Smooth muscle cell (in vitro differentiated cells): ENCODE data around the gene TUBE1. TPM values are rescaled to one million over a fixed set of nuclear protein-coding genes. Genes with fewer than 3 reads are reported as not detected.
"Not testable (repeated sequence)": the region's sequence is repeated elsewhere in the genome, so short reads cannot be mapped to it uniquely, and the experiment has no call there.

Source experiments
- DNase-seq: peaks from one replicate; lab custom pipeline; 2025; ENCODE audit not compliant: unreplicated experiment; lab: John Stamatoyannopoulos, UW
- H2AFZ ChIP-seq: fragments of 200-600 bp; sonication (generic); 2 replicates; pipeline ENCODE4 v1.6.0; 2016; ENCODE audit warnings: antibody characterized with exemption, low read depth, mild to moderate bottlenecking
- H3F3A ChIP-seq: fragments of 200-600 bp; sonication (generic); 2 replicates; pipeline ENCODE4 v1.6.0; 2017; ENCODE audit warnings: antibody characterized with exemption, low read depth
- H3K27ac ChIP-seq: fragments of 200-600 bp; sonication (generic); 2 replicates; pipeline ENCODE4 v1.5.1; 2016; ENCODE audit warnings: low read depth, mild to moderate bottlenecking
- H3K27me3 ChIP-seq: fragments of 200-600 bp; sonication (generic); 2 replicates; pipeline ENCODE4 v1.6.1; 2016; ENCODE audit warnings: low read depth, mild to moderate bottlenecking
- H3K36me3 ChIP-seq: fragments of 200-600 bp; sonication (generic); 2 replicates; pipeline ENCODE4 v1.5.1; 2016; ENCODE audit warnings: low read depth
- H3K4me1 ChIP-seq: fragments of 200-600 bp; sonication (generic); 2 replicates; pipeline ENCODE4 v1.5.1; 2016; ENCODE audit warnings: low read depth
- H3K4me2 ChIP-seq: fragments of 200-600 bp; sonication (generic); 2 replicates; pipeline ENCODE4 v1.6.0; 2016; ENCODE audit warnings: mild to moderate bottlenecking
- H3K4me3 ChIP-seq: fragments of 200-600 bp; sonication (generic); 2 replicates; pipeline ENCODE4 v1.5.1; 2016; ENCODE audit warnings: mild to moderate bottlenecking
- H3K79me2 ChIP-seq: fragments of 200-600 bp; sonication (generic); 2 replicates; pipeline ENCODE4 v1.6.0; 2016; ENCODE audit warnings: low read depth, mild to moderate bottlenecking
- H3K9ac ChIP-seq: fragments of 200-600 bp; sonication (generic); 2 replicates; pipeline ENCODE4 v1.6.0; 2016; ENCODE audit warnings: low read depth
- H3K9me3 ChIP-seq: fragments of 200-600 bp; sonication (generic); replicated peaks from 2 replicates; pipeline ENCODE4 v1.5.1; 2016; ENCODE audit warnings: low read depth
- H4K20me1 ChIP-seq: fragments of 200-600 bp; sonication (generic); 2 replicates; pipeline ENCODE4 v1.6.0; 2016; ENCODE audit warnings: low read depth
- WGBS: methylation state at CpG from one replicate; pipeline ENCODE4 v1.1.7; 2016; ENCODE audit warnings: low lambda C conversion rate; 5-methylcytosine and 5-hydroxymethylcytosine counted together
- polyA plus RNA-seq: library from polyadenylated mRNA; unstranded; fragments of >200 nt; fragmentation: Nextera tagmentation; extraction: Ambion mirVana; gene quantifications from 2 replicates; pipeline ENCODE4 v1.2.1, GENCODE V29; 2016
- total RNA-seq: library from RNA; depleted of rRNA; stranded (reverse); fragments of >200 nt; gene quantifications from 2 replicates; pipeline ENCODE4 v1.2.3, GENCODE V29; 2014
- TF ChIP-seq, protein P1 (sequence below): fragments of 200-600 bp; sonication (generic); IDR thresholded peaks from 2 replicates; pipeline ENCODE4 v1.5.1; 2017; ENCODE audit warnings: borderline replicate concordance, mild to moderate bottlenecking, antibody characterized with exemption; ENCODE audit not compliant: insufficient read depth, poor library complexity, severe bottlenecking

TUBE1 gene
- total and polyA plus RNA-seq, 2 experiments from 2014 or later, result 9.9 to 11.6 TPM

DNA sequence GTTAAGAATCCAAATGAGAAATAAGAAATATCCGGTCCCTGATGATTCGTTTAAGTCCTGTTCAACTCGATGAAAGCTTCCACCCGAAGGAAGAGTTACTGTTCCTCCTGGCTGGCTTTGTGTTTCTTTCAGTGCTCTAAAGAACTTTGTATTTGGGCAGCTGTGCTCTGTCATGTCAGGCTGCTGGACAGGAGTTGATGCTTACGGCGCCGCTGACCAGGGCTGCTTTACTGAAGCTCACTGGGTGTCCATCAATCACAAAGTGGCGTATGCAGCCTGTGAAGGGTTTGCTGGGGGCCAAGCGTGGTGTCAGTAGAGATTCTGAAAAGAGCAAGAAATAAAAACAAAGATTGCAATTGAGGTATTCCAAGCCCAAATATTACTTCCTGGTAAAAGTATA is 22.0 kb upstream of the TUBE1 start:
- DNase-seq, result no peak
- Histone ChIP-seq H3K4me2 (no peak overlapping the region), H3K4me3 (no peak overlapping the region), H3K27me3 (no peaks in the 10 kb centered on the region), H3K9ac (no peak overlapping the region), H3K27ac (no peak overlapping the region), H3K4me1 (no peaks in the 10 kb centered on the region), H3F3A (no peaks in the 10 kb centered on the region), H3K9me3 (no peaks in the 10 kb centered on the region), H3K36me3 (no peaks in the 10 kb centered on the region), H2AFZ (no peak overlapping the region), H3K79me2 (no peaks in the 10 kb centered on the region), H4K20me1 (no peaks in the 10 kb centered on the region)
- TF ChIP-seq, protein P1, sequence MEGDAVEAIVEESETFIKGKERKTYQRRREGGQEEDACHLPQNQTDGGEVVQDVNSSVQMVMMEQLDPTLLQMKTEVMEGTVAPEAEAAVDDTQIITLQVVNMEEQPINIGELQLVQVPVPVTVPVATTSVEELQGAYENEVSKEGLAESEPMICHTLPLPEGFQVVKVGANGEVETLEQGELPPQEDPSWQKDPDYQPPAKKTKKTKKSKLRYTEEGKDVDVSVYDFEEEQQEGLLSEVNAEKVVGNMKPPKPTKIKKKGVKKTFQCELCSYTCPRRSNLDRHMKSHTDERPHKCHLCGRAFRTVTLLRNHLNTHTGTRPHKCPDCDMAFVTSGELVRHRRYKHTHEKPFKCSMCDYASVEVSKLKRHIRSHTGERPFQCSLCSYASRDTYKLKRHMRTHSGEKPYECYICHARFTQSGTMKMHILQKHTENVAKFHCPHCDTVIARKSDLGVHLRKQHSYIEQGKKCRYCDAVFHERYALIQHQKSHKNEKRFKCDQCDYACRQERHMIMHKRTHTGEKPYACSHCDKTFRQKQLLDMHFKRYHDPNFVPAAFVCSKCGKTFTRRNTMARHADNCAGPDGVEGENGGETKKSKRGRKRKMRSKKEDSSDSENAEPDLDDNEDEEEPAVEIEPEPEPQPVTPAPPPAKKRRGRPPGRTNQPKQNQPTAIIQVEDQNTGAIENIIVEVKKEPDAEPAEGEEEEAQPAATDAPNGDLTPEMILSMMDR, result no peak
- 81% methylated on average over 9 of the region's 9 CpGs for WGBS

DNA sequence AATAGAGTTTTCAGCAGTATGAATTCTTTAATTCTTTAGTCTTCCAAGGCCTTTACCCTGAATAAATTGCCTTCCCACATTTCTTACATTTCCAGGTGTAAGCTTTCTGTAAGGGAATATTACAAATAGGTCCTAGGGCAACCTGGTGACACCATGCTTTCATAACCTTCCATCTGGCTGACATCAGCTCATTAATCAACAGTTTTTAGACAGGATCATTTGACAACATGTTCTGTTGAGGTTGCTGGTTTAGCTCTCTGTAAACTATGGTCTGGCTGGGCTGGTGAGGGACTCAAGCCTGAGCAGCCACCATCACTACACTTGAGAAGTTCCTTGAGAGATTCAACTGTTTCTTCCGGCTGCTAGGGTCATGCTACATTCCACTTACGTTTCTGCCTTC is 19.3 kb upstream of the TUBE1 start:
- H3K4me3 ChIP-seq, result no peak overlapping the region
- no peaks in the 10 kb centered on the region for H3K79me2 ChIP-seq
- no peaks in the 10 kb centered on the region for H3K36me3 ChIP-seq
- 84% methylated on average over 2 of the region's 2 CpGs for WGBS
- H3K27me3 ChIP-seq, result no peaks in the 10 kb centered on the region
- H3K27ac ChIP-seq, result no peak overlapping the region
- H4K20me1 ChIP-seq, result no peaks in the 10 kb centered on the region
- no peak overlapping the region for H2AFZ ChIP-seq
- DNase-seq, result no peak
- H3K4me2 ChIP-seq, result no peak overlapping the region
- H3K9ac ChIP-seq, result no peak overlapping the region
- no peaks in the 10 kb centered on the region for H3K4me1 ChIP-seq
- no peaks in the 10 kb centered on the region for H3F3A ChIP-seq
- TF ChIP-seq, protein P1, result no peak
- H3K9me3 ChIP-seq, result no peaks in the 10 kb centered on the region

DNA sequence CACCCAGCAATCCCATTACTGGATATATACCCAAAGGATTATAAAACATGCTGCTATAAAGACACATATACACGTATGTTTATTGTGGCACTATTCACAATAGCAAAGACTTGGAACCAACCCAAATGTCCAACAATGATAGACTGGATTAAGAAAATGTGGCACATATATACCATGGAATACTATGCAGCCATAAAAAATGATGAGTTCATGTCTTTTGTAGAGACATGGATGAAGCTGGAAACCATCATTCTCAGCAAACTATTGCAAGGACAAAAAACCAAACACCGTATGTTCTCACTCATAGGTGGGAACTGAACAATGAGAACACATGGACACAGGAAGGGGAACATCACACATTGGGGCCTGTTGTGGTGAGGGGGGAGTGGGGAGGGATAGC is 18.7 kb upstream of the TUBE1 start:
- DNase-seq, H3K4me2 ChIP-seq, H3F3A ChIP-seq, H3K27ac ChIP-seq, H4K20me1 ChIP-seq, H3K36me3 ChIP-seq, H3K4me3 ChIP-seq, H3K27me3 ChIP-seq, H3K9me3 ChIP-seq, H3K9ac ChIP-seq, H3K79me2 ChIP-seq, H2AFZ ChIP-seq, H3K4me1 ChIP-seq: not testable (repeated sequence)
- WGBS, result 96% methylated on average over 2 of the region's 2 CpGs

DNA sequence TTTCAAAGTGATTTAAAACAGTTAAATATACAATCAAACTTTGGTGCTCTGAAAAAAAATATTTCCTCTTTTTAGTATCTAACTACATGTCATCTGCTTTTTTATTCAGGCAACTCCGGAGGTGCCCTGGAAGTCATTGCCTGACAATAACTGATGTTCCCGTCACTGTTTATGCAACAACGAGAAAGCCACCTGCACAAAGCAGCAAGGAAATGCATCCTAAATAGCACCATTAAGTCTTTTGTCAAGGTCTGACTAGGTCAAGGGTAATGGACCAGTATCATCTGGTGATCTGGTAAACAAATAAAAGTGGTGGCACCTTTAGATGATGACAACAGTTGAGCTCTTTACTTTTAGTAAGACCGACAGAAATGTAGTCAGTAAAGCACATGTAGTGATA is 13.3 kb upstream of the TUBE1 start:
- Histone ChIP-seq H3K36me3 (peaks cover 8% of the 10 kb centered on the region), H3K9me3 (no peaks in the 10 kb centered on the region), H3K27me3 (no peaks in the 10 kb centered on the region), H2AFZ (no peak overlapping the region), H3K79me2 (no peaks in the 10 kb centered on the region), H3K4me1 (no peaks in the 10 kb centered on the region), H3K4me3 (no peak overlapping the region), H3F3A (no peaks in the 10 kb centered on the region), H4K20me1 (no peaks in the 10 kb centered on the region), H3K4me2 (no peak overlapping the region), H3K27ac (no peak overlapping the region), H3K9ac (no peak overlapping the region)
- WGBS, result 60% methylated on average over 4 of the region's 4 CpGs
- no peak for DNase-seq
- TF ChIP-seq, protein P1, result no peak
